OCI-LY1 (cell line): ENCODE results near the gene HPD.

Source experiments
- EZH2 ChIP-seq: fragments of 200-600 bp; sonication (generic), shearing (Covaris generic); IDR thresholded peaks from 2 replicates; pipeline ENCODE4 v1.8.0; 2017; ENCODE audit warnings: borderline replicate concordance, mixed run types, mild to moderate bottlenecking, antibody characterized with exemption, low read length, moderate library complexity, mixed read lengths
- TF ChIP-seq, protein P1 (sequence below): fragments of 200-600 bp; sonication (generic), shearing (Covaris generic); IDR thresholded peaks from 2 replicates; pipeline ENCODE4 v1.5.1; 2017; ENCODE audit warnings: mild to moderate bottlenecking, antibody characterized with exemption, low read length, moderate library complexity, mixed read lengths

DNA sequence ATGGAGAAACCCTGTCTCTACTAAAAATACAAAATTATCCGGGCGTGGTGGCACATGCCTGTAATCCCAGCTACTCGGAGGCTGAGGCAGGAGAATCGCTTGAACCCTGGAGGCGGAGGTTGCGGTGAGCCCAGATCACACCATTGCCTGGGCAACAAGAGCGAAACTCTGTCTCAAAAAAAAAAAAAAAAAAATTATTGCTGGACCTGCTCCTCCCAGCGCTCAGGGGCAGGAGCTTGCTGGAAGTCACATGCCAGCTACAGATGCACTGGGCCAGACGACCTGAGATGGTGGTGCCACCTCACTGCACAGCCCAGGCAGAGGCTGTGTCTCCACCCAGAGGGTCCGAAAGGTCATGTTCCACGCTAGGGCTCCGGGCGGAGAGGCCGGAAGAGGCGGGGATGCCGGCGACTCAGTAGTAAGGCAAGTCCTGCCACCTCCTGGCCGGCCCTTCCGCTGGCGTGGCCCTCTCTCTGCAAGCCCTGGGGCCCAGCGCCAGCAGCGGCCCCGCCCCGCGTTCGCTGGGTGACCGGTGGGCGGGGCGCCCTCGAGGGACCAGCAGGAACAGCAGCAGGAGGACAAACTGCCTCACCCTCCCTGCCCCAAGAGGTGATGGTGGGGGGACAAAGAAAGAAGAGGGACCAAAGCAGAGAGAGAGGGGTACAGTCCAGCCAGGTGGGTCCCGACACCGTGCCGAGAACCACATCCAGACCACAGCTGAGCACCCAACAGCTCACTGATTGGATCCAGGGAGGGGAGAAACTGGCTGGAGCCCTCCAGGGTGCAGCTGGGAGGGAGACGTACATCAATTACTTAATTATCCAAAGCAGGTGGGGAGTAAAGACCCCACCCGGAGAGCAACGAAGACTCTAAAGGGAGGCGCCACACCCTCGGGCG, 61.6 kb downstream of the HPD start:
- TF ChIP-seq, protein P1, sequence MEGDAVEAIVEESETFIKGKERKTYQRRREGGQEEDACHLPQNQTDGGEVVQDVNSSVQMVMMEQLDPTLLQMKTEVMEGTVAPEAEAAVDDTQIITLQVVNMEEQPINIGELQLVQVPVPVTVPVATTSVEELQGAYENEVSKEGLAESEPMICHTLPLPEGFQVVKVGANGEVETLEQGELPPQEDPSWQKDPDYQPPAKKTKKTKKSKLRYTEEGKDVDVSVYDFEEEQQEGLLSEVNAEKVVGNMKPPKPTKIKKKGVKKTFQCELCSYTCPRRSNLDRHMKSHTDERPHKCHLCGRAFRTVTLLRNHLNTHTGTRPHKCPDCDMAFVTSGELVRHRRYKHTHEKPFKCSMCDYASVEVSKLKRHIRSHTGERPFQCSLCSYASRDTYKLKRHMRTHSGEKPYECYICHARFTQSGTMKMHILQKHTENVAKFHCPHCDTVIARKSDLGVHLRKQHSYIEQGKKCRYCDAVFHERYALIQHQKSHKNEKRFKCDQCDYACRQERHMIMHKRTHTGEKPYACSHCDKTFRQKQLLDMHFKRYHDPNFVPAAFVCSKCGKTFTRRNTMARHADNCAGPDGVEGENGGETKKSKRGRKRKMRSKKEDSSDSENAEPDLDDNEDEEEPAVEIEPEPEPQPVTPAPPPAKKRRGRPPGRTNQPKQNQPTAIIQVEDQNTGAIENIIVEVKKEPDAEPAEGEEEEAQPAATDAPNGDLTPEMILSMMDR, result no peak
- no peak for TF ChIP-seq EZH2
